Astrocyte (in vitro differentiated cells and primary cell): ENCODE data around the gene NHLRC4.

Experiments used
- EZH2 ChIP-seq: IDR thresholded peaks from 2 replicates; pipeline ENCODE4 v1.6.1; 2012; ENCODE audit warnings: mild to moderate bottlenecking, low read length, inconsistent platforms; ENCODE audit not compliant: insufficient read depth
- TF ChIP-seq, protein P1 (sequence below): IDR thresholded peaks from 2 replicates; pipeline ENCODE4 v1.5.1; 2011; ENCODE audit warnings: low read depth, mild to moderate bottlenecking, inconsistent platforms, low read length, moderate library complexity; ENCODE audit not compliant: insufficient read depth

DNA sequence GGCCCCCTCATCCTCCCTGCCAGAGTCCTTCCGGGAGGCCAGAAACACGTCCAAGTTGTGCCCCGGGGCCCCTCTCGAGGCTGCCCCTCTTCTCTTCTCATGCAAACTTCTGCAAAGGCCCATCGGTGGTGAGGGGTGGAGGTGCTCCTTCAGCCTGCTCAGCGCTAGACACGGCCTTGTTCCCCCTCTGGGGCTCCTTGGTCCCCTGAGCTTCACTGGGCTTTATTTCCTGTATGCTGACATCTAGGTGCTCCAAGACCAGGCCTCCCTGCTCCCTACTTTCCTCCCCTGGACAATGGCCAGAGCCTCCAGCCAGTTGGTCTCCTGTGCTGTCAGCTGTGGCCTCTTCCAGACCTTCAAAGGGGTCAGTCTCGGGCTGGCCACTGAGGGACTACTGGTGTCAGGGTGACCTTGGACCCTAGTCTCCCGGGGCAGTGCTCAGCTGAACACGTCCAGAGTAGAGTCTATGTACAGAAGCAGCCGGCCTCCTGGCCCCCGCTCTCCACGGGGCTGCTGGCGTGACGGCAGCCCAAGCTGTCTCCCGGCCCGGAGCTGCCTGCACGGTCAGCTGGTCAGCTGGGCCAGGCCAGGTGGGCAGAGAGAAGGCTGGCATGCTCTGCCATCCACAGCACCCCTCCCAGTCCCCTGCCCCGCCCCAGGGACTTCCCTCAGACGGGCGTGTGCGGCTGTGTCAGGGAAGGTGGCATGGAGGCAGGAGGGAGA lies 8.3 kb upstream of the NHLRC4 start:
- TF ChIP-seq, protein P1, sequence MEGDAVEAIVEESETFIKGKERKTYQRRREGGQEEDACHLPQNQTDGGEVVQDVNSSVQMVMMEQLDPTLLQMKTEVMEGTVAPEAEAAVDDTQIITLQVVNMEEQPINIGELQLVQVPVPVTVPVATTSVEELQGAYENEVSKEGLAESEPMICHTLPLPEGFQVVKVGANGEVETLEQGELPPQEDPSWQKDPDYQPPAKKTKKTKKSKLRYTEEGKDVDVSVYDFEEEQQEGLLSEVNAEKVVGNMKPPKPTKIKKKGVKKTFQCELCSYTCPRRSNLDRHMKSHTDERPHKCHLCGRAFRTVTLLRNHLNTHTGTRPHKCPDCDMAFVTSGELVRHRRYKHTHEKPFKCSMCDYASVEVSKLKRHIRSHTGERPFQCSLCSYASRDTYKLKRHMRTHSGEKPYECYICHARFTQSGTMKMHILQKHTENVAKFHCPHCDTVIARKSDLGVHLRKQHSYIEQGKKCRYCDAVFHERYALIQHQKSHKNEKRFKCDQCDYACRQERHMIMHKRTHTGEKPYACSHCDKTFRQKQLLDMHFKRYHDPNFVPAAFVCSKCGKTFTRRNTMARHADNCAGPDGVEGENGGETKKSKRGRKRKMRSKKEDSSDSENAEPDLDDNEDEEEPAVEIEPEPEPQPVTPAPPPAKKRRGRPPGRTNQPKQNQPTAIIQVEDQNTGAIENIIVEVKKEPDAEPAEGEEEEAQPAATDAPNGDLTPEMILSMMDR = no peak
- TF ChIP-seq EZH2 = no peak
